Measurements from ENCODE around the gene TGM2. TPM values are rescaled to one million over a fixed set of nuclear protein-coding genes. Genes with fewer than 3 reads are reported as not detected.
A peak's percentile ranks its signal among the peaks of the same experiment; 100 is the strongest.

TGM2 gene
- total RNA-seq, 1 donor from 2014 or later = 92.8 TPM

DNA sequence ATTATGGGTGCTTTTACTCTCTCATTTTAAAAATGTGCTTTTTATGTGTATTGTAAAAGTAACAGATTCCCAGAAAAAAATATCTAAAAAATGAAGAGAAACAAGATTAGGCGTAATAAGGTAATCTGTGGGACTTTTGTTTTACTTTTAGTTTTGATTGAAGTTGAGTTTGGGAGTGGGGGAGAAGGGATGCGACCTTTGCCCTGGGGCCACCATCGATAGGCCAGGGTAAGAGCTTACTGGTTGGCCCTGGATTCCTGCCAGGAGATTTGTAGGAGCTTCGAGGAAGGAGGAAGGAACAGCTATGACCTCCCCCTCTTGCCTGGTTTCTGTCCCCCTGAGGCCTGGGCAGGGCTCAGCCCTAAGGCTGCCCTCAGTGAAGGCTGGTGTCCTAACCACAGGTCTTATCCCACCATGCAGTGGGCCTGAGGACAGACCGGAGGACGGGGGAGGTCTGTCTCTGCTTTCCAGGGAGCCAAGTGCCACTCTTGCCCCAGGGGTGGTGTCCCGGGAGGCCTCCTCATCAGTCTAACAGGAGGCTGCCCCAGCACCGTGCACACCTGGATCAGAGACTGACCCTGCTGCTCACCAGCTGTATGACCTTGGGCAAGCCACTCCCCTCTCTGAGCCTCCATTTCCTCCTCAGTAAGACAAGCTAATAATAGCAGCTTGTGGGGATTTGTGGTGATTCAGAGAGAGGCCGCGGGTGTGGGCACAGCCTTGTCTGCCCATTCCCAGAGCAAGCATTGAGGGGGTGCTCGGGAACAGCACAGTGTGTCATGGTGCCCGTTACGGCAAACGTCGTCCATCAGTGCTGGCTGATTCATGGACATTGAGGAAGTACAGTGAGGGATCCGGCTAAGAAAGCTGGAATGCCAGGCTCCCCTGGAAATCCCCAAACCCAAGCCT is 21.2 kb downstream of the TGM2 start:
- no peaks in the 10 kb centered on the region for H3K9me3 ChIP-seq
- H3K27ac ChIP-seq = peak overlapping the region; percentile 73
- no peaks in the 10 kb centered on the region for H3K27me3 ChIP-seq
- peaks cover 0 to 4% of the 10 kb centered on the region in 2 donors for H3K36me3 ChIP-seq
- intact Hi-C loops (cut with DNase I) = no loop called here
- no peak for DNase-seq (ENCODE audit: extremely low spot score in 2 of 2)
- TF ChIP-seq POLR2AphosphoS5 (IDR thresholded peaks at IDR 0.05; ENCODE audit: insufficient read depth in 1 of 2, low read depth in 1 of 2) = peak in 1 of 2 donors; percentile 12
- TF ChIP-seq, protein P1, sequence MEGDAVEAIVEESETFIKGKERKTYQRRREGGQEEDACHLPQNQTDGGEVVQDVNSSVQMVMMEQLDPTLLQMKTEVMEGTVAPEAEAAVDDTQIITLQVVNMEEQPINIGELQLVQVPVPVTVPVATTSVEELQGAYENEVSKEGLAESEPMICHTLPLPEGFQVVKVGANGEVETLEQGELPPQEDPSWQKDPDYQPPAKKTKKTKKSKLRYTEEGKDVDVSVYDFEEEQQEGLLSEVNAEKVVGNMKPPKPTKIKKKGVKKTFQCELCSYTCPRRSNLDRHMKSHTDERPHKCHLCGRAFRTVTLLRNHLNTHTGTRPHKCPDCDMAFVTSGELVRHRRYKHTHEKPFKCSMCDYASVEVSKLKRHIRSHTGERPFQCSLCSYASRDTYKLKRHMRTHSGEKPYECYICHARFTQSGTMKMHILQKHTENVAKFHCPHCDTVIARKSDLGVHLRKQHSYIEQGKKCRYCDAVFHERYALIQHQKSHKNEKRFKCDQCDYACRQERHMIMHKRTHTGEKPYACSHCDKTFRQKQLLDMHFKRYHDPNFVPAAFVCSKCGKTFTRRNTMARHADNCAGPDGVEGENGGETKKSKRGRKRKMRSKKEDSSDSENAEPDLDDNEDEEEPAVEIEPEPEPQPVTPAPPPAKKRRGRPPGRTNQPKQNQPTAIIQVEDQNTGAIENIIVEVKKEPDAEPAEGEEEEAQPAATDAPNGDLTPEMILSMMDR (IDR thresholded peaks at IDR 0.05) = no peak
- TF ChIP-seq POLR2A (IDR thresholded peaks at IDR 0.05) = no peak
- no peak overlapping the region for H3K4me3 ChIP-seq
- H3K4me1 ChIP-seq = peaks cover 33% of the 10 kb centered on the region

DNA sequence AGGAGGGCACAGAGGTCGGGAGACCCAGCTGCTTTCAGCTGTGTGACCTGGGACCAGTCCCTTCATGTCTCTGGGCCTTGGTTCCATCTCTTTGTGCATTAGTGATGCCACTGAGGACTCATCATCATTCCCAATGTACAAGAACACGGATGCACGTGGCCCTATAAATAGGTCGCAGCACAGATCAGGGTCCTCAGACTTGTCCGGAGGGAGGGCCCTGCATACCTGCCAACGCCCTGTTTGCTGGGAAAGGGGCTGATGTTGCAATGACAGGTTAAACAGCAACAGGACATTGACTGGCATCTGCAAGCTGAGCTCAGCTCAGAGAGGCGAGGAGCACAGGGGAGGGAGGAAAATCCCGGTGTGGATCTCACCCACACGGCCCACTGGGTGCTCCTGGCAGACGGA is 21.8 kb downstream of the TGM2 start:
- no peak overlapping the region for H3K27ac ChIP-seq
- H3K36me3 ChIP-seq = peaks cover 0 to 6% of the 10 kb centered on the region in 2 donors
- no peak overlapping the region for H3K4me3 ChIP-seq
- no peaks in the 10 kb centered on the region for H3K27me3 ChIP-seq
- intact Hi-C loops (cut with DNase I) = no loop called here
- TF ChIP-seq POLR2A (IDR thresholded peaks at IDR 0.05) (no peak), POLR2AphosphoS5 (IDR thresholded peaks at IDR 0.05; ENCODE audit: insufficient read depth in 1 of 2, low read depth in 1 of 2) (no peak)
- TF ChIP-seq, protein P1 (IDR thresholded peaks at IDR 0.05) = no peak
- H3K9me3 ChIP-seq = no peaks in the 10 kb centered on the region
- no peak for DNase-seq (ENCODE audit: extremely low spot score in 2 of 2)
- peaks cover 33% of the 10 kb centered on the region for H3K4me1 ChIP-seq

DNA sequence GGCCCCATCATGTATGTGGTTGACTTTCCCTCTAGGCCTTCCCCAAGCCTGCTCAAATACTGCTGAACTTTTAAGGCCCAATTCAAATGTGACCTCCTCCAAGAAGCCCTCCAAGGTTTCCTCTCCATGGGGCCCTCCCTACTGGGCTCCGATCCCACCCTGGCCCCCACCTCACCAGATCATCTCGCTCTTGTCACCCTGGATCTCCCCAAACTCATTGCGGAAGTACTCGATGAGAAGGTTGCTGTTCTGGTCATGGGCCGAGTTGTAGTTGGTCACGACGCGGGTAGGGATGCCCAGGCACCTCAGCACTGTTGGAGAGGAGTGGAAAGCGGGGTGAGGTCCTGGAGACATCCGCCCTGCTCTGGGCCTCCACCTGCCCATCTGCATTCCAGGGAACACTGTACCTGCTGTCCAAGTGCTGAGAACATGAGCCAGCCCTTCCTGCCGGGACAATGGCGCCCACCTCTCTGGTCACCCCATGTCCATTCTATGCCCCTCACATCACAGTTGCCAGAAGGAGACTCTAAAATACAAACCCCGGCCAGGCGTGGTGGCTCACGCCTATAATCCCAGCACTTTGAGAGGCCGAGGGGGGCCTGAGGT is 23.1 kb downstream of the TGM2 start:
- no peak for DNase-seq (ENCODE audit: extremely low spot score in 2 of 2)
- TF ChIP-seq POLR2AphosphoS5 (IDR thresholded peaks at IDR 0.05; ENCODE audit: insufficient read depth in 1 of 2, low read depth in 1 of 2) (no peak), POLR2A (IDR thresholded peaks at IDR 0.05) (no peak)
- TF ChIP-seq, protein P1 (IDR thresholded peaks at IDR 0.05) = no peak
- H3K27ac ChIP-seq = no peak overlapping the region
- intact Hi-C loops (cut with DNase I) = no loop called here
- H3K9me3 ChIP-seq = no peaks in the 10 kb centered on the region
- H3K4me3 ChIP-seq = no peak overlapping the region
- H3K27me3 ChIP-seq = no peaks in the 10 kb centered on the region
- peaks cover 33% of the 10 kb centered on the region for H3K4me1 ChIP-seq
- peaks cover 0 to 10% of the 10 kb centered on the region in 2 donors for H3K36me3 ChIP-seq

DNA sequence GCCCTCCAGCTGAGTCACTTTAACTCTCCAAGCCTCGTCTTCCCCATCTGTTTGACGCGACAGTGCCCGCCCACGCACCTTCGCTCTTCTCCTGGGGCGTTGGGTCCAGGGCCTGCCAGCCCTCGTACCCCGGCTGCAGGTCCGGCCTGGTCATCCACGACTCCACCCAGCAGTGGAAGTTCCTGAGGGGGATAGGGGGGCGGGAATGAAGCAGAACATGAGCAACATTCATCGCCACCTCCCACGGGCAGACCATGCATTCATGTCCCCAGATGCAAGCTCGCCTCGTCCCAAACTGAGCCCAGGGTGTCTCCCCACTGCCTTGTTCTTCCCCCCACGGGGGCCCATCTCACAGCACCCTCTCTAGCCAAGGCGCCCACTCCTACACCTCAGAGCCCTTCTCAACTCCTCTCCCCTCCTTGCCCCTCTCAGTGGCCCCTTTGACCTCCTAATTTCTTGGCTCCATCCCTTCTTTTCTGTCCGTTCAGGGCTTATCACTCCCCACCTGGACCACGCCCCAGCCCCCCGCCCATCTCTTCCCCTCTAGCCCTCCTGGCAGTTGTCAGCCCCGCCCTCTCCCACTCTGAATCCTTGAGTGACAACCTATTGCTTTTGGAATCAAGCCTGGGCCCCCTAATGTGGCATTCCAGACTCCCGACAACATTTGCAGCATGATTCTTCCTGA is 23.7 kb downstream of the TGM2 start:
- TF ChIP-seq POLR2A (IDR thresholded peaks at IDR 0.05) (no peak), POLR2AphosphoS5 (IDR thresholded peaks at IDR 0.05; ENCODE audit: insufficient read depth in 1 of 2, low read depth in 1 of 2) (no peak)
- TF ChIP-seq, protein P1 (IDR thresholded peaks at IDR 0.05) = no peak
- no peak overlapping the region for H3K27ac ChIP-seq
- DNase-seq (ENCODE audit: extremely low spot score in 2 of 2) = no peak
- peaks cover 33% of the 10 kb centered on the region for H3K4me1 ChIP-seq
- H3K4me3 ChIP-seq = no peak overlapping the region
- peaks cover 0 to 10% of the 10 kb centered on the region in 2 donors for H3K36me3 ChIP-seq
- intact Hi-C loops (cut with DNase I) = no loop called here
- H3K27me3 ChIP-seq = no peaks in the 10 kb centered on the region
- H3K9me3 ChIP-seq = no peaks in the 10 kb centered on the region
